SK-N-SH treated with all-trans-retinoic acid at 6 μM for 48 hours (cell line): ENCODE data around the gene HIRA.

ENCODE experiments used
- ARNTL ChIP-seq: fragments of 450-650 bp; formaldehyde crosslinking; IDR thresholded peaks from 2 replicates; pipeline ENCODE4 v1.5.0; 2020; ENCODE audit warnings: low read depth, mild to moderate bottlenecking, moderate library complexity, borderline replicate concordance
- RARB ChIP-seq: fragments of 250-450 bp; sonication (Bioruptor Pico); IDR thresholded peaks from 2 replicates; pipeline ENCODE4 v1.8.0; 2021; ENCODE audit warnings: mild to moderate bottlenecking, moderate library complexity
- TOX ChIP-seq: fragments of 250-450 bp; sonication (Bioruptor Pico); IDR thresholded peaks from 2 replicates; pipeline ENCODE4 v1.8.0; 2021; ENCODE audit warnings: mild to moderate bottlenecking, moderate library complexity, borderline replicate concordance
- ZFP3 ChIP-seq: fragments of 250-450 bp; sonication (Bioruptor Pico); IDR thresholded peaks from 2 replicates; pipeline ENCODE4 v1.5.0; 2020; ENCODE audit warnings: mild to moderate bottlenecking, moderate library complexity

GRCh38 chr22:19432133-19432851 is 759 bp upstream of the HIRA start, which contains the start of gene MRPL40:
- no peak for TF ChIP-seq ZFP3 (CRISPR knock-in tag)
- peak; percentile 74; the same call in 1 of the 2 replicates for TF ChIP-seq ARNTL (CRISPR knock-in tag)
- TF ChIP-seq TOX = no peak
- no peak for TF ChIP-seq RARB (CRISPR knock-in tag)
